Epithelial cell of proximal tubule (primary cell): ENCODE measurements around the gene PDLIM4. TPM values are rescaled to one million over a fixed set of nuclear protein-coding genes. Genes with fewer than 3 reads are reported as not detected.

ENCODE experiments used
- DNase-seq: peaks from one replicate; pipeline ENCODE4 v3.0.0-alpha.2; 2011; ENCODE audit warnings: low read depth
- H3K4me3 ChIP-seq: 2 replicates; pipeline ENCODE4 v1.5.1; 2011; ENCODE audit warnings: low read depth, mild to moderate bottlenecking, low read length
- total RNA-seq: library from RNA; depleted of rRNA; stranded (reverse); fragments of >200 nt; gene quantifications from 2 replicates; pipeline ENCODE4 v1.2.3, GENCODE V29; 2015
- TF ChIP-seq, protein P1 (sequence below): conservative IDR thresholded peaks from 2 replicates; pipeline ENCODE4 v1.5.1; 2012; ENCODE audit warnings: low read depth, mild to moderate bottlenecking, low read length

Gene PDLIM4
- total RNA-seq, 1 donor from 2014 or later = 129 TPM

GRCh38 chr5:132296412-132297016 is 39.0 kb downstream of the PDLIM4 start:
- DNase-seq = no peak
- TF ChIP-seq, protein P1, sequence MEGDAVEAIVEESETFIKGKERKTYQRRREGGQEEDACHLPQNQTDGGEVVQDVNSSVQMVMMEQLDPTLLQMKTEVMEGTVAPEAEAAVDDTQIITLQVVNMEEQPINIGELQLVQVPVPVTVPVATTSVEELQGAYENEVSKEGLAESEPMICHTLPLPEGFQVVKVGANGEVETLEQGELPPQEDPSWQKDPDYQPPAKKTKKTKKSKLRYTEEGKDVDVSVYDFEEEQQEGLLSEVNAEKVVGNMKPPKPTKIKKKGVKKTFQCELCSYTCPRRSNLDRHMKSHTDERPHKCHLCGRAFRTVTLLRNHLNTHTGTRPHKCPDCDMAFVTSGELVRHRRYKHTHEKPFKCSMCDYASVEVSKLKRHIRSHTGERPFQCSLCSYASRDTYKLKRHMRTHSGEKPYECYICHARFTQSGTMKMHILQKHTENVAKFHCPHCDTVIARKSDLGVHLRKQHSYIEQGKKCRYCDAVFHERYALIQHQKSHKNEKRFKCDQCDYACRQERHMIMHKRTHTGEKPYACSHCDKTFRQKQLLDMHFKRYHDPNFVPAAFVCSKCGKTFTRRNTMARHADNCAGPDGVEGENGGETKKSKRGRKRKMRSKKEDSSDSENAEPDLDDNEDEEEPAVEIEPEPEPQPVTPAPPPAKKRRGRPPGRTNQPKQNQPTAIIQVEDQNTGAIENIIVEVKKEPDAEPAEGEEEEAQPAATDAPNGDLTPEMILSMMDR = no peak
- peak overlapping the region; percentile 78 for H3K4me3 ChIP-seq

- TF ChIP-seq, protein P1 = no peak
- no peak for DNase-seq
- H3K4me3 ChIP-seq = no peak overlapping the region
Measured at GRCh38 chr5:132297211-132297940, 39.9 kb downstream of the PDLIM4 start.

DNA sequence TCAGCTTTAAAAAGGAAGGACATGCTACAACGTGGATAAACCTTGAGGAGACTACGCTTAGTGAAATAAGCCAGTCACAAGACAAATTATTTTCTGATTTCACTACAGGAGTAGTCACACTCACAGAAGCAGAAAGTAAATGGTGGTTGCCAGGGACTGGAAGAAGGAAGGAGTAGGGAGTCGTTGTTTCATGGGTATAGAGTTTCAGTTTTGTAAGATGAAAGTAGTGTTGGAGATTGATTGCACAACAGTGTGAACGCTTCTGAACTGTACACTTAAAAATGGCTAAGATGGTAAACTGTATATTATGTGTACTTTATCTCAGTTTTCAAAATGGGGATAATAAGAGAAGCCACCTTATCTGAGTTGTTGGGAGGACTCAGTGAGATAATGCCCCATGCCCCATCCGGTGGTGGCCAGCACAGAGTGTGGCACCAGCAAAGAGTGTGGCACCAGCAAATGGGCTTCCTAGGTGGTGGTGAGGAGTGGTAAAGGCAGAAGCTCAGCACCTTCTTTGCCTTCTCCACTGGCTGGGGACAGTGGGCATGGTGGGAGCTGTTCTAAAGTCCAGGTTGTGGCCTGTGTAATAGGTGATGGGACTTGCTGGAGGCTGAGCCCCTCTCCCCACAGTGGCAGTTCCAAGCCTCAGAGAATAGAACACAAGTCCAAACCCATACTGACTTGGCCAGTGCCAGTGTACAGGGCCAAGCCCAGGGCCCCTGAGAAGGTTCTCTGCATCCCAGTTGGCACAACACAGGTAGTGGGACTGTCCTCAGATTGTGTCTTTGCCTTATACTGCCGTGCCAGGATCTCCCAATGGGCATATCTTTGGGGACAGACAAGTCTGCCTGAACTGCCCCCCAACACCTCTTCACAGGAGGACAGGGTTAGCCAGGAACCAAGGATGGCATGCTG is 41.1 kb downstream of the PDLIM4 start:
- H3K4me3 ChIP-seq = no peak overlapping the region
- TF ChIP-seq, protein P1 = no peak
- DNase-seq = no peak

DNA sequence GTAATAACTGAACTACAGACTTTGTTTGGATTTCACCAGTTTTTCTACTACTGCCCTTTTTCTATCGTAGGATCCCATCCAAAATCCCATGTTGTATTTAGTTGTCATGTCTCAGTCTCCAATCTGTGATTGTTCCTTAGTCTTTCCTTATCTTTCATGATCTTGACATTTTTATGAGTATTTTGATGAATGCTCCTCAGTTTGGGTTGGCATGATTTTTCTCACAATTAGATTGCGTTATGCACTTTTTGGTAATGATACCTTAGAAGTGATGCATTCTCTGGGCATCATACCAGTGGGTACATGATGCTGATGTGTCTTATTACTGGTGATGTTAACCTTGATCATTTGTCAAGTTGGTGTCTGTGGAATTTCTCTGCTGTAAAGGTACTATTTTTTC is 42.4 kb downstream of the PDLIM4 start:
- no peak overlapping the region for H3K4me3 ChIP-seq
- TF ChIP-seq, protein P1 = no peak
- DNase-seq = no peak

- TF ChIP-seq, protein P1 = no peak
- no peak for DNase-seq
- H3K4me3 ChIP-seq = no peak overlapping the region
Measured at GRCh38 chr5:132300577-132301343, 43.3 kb downstream of the PDLIM4 start.
